Mesenchymal stem cell (in vitro differentiated cells and primary cell): Measurements from ENCODE around the gene OSBPL9.
A peak's percentile ranks its signal among the peaks of the same experiment; 100 is the strongest.

Experiments
- DNase-seq: peaks from one replicate; pipeline ENCODE4 v3.0.0-alpha.2; 2013
- H2AFZ ChIP-seq: one replicate; pipeline ENCODE4 v1.6.1; 2013; ENCODE audit warnings: low read depth, mild to moderate bottlenecking, control low read depth, inconsistent platforms, low read length, moderate library complexity
- H2AK5ac ChIP-seq: 2 replicates; pipeline ENCODE4 v1.6.1; 2013; ENCODE audit warnings: low read length, moderate library complexity, mild to moderate bottlenecking, inconsistent platforms; ENCODE audit not compliant: severe bottlenecking
- H2BK120ac ChIP-seq: one replicate; pipeline ENCODE4 v1.6.1; 2013; ENCODE audit warnings: low read depth, mild to moderate bottlenecking, inconsistent platforms, low read length, moderate library complexity
- H2BK12ac ChIP-seq, 2 experiments: one replicate each; pipeline ENCODE4 v1.6.1; 2013; ENCODE audit warnings: inconsistent platforms in 2 of 2, low read length in 2 of 2, mild to moderate bottlenecking in 2 of 2, moderate library complexity in 2 of 2, control low read depth in 1 of 2
- H2BK15ac ChIP-seq: one replicate; pipeline ENCODE4 v1.6.1; 2013; ENCODE audit warnings: mild to moderate bottlenecking, low read depth, inconsistent platforms; ENCODE audit not compliant: poor library complexity, severe bottlenecking
- H2BK5ac ChIP-seq: 2 replicates; pipeline ENCODE4 v1.6.1; 2013; ENCODE audit warnings: low read depth, mild to moderate bottlenecking, low read length, control low read depth, inconsistent platforms; ENCODE audit not compliant: poor library complexity, severe bottlenecking
- H3K14ac ChIP-seq, 2 experiments: one replicate each; pipeline ENCODE4 v1.6.1; 2013; ENCODE audit warnings: inconsistent platforms in 2 of 2, low read length in 2 of 2, control low read depth in 1 of 2, mild to moderate bottlenecking in 1 of 2, moderate library complexity in 1 of 2
- H3K18ac ChIP-seq, 2 experiments: one replicate each; pipeline ENCODE4 v1.6.1; 2013; ENCODE audit warnings: inconsistent platforms in 2 of 2, low read length in 2 of 2, control low read depth in 1 of 2, low read depth in 1 of 2, mild to moderate bottlenecking in 1 of 2
- H3K23ac ChIP-seq, 2 experiments: one replicate each; pipeline ENCODE4 v1.6.1; 2013; ENCODE audit warnings: inconsistent platforms in 2 of 2, low read length in 2 of 2, mild to moderate bottlenecking in 2 of 2, moderate library complexity in 2 of 2, control low read depth in 1 of 2
- H3K27ac ChIP-seq: 2 replicates; pipeline ENCODE4 v1.5.1; 2013; ENCODE audit warnings: mild to moderate bottlenecking, moderate library complexity, low read length, control low read depth, inconsistent platforms; ENCODE audit not compliant: poor library complexity, severe bottlenecking
- H3K27me3 ChIP-seq, 2 experiments: 2 replicates each; pipeline versions ENCODE4 v1.6.1 to v1.7.0; 2013; ENCODE audit warnings: low read length in 2 of 2, mild to moderate bottlenecking in 2 of 2, moderate library complexity in 2 of 2, control low read depth in 1 of 2, inconsistent platforms in 1 of 2; ENCODE audit not compliant: control insufficient read depth in 1 of 2, insufficient read depth in 1 of 2
- H3K36me3 ChIP-seq, 2 experiments: 2 replicates each; pipeline versions ENCODE4 v1.6.1 to v1.7.0; 2013; ENCODE audit warnings: low read length in 2 of 2, control low read depth in 1 of 2, inconsistent platforms in 1 of 2, low read depth in 1 of 2, mild to moderate bottlenecking in 1 of 2; ENCODE audit not compliant: insufficient read depth in 2 of 2, control insufficient read depth in 1 of 2
- H3K4ac ChIP-seq, 2 experiments: one replicate each; pipeline ENCODE4 v1.6.1; 2013; ENCODE audit warnings: inconsistent platforms in 2 of 2, low read length in 2 of 2, mild to moderate bottlenecking in 2 of 2, moderate library complexity in 2 of 2, control low read depth in 1 of 2, low read depth in 1 of 2
- H3K4me1 ChIP-seq: 2 replicates; pipeline ENCODE4 v1.6.1; 2013; ENCODE audit warnings: low read depth, low read length, control low read depth; ENCODE audit not compliant: control insufficient read depth, insufficient read depth
- H3K4me2 ChIP-seq: 2 replicates; pipeline ENCODE4 v1.6.1; 2013; ENCODE audit warnings: low read length, mild to moderate bottlenecking, inconsistent platforms; ENCODE audit not compliant: poor library complexity, severe bottlenecking
- H3K4me3 ChIP-seq, 2 experiments: 2 replicates each; pipeline versions ENCODE4 v1.5.1 to v1.7.0; 2013; ENCODE audit warnings: low read length in 2 of 2, mild to moderate bottlenecking in 2 of 2, control low read depth in 1 of 2, low read depth in 1 of 2; ENCODE audit not compliant: insufficient read depth in 1 of 2
- H3K79me1 ChIP-seq: replicated peaks from 2 replicates; pipeline ENCODE4 v1.6.1; 2013; ENCODE audit warnings: mild to moderate bottlenecking, control low read depth, low read length, inconsistent platforms; ENCODE audit not compliant: poor library complexity, severe bottlenecking
- H3K9ac ChIP-seq: 2 replicates; pipeline ENCODE4 v1.7.0; 2013; ENCODE audit warnings: mild to moderate bottlenecking, low read length, moderate library complexity
- H3K9me3 ChIP-seq: 2 replicates; pipeline ENCODE4 v1.7.0; 2013; ENCODE audit warnings: mild to moderate bottlenecking, low read length; ENCODE audit not compliant: control insufficient read depth
- H4K8ac ChIP-seq: one replicate; pipeline ENCODE4 v1.6.1; 2013; ENCODE audit warnings: inconsistent platforms, mild to moderate bottlenecking, low read length, moderate library complexity
- H4K91ac ChIP-seq: one replicate; pipeline ENCODE4 v1.6.1; 2013; ENCODE audit warnings: mild to moderate bottlenecking, low read length, inconsistent platforms
- WGBS: methylation state at CpG from one replicate; pipeline ENCODE4 v1.1.7; 2013; ENCODE audit warnings: mixed read lengths; 5-methylcytosine and 5-hydroxymethylcytosine counted together

The OSBPL9 gene

GRCh38 chr1:51749151-51749550 is 132.3 kb downstream of the OSBPL9 start:
- no peak overlapping the region for H2BK120ac ChIP-seq
- H3K9me3 ChIP-seq: no peaks in the 10 kb centered on the region
- H3K14ac ChIP-seq: no peak overlapping the region
- no peak overlapping the region for H3K27ac ChIP-seq
- H2BK12ac ChIP-seq: no peak overlapping the region
- H2AK5ac ChIP-seq: no peak overlapping the region
- H3K36me3 ChIP-seq: peaks cover 6 to 17% of the 10 kb centered on the region in 2 experiments
- no peak overlapping the region for H3K4ac ChIP-seq
- 100% methylated on average over 2 of the region's 3 CpGs for WGBS
- H2AFZ ChIP-seq: no peak overlapping the region
- no peak overlapping the region for H2BK5ac ChIP-seq
- no peak overlapping the region for H4K91ac ChIP-seq
- no peak overlapping the region for H3K4me2 ChIP-seq
- no peak overlapping the region for H3K18ac ChIP-seq
- no peak overlapping the region for H4K8ac ChIP-seq
- H3K9ac ChIP-seq: no peak overlapping the region
- H3K23ac ChIP-seq: no peak overlapping the region
- H3K79me1 ChIP-seq: peaks cover 19% of the 10 kb centered on the region
- no peak overlapping the region for H2BK15ac ChIP-seq
- H3K4me1 ChIP-seq: no peaks in the 10 kb centered on the region
- H3K4me3 ChIP-seq: no peak overlapping the region
- no peak for DNase-seq
- no peaks in the 10 kb centered on the region for H3K27me3 ChIP-seq

GRCh38 chr1:51750218-51750617 is 133.3 kb downstream of the OSBPL9 start:
- Histone ChIP-seq H2AK5ac (no peak overlapping the region), H3K4ac (no peak overlapping the region), H4K8ac (no peak overlapping the region), H3K4me2 (no peak overlapping the region), H2BK5ac (no peak overlapping the region), H3K9me3 (no peaks in the 10 kb centered on the region), H2BK12ac (no peak overlapping the region), H3K4me1 (no peaks in the 10 kb centered on the region), H3K79me1 (peaks cover 19% of the 10 kb centered on the region), H3K36me3 (peaks cover 6 to 17% of the 10 kb centered on the region in 2 experiments), H2BK15ac (no peak overlapping the region), H2BK120ac (no peak overlapping the region), H3K27me3 (no peaks in the 10 kb centered on the region), H3K27ac (no peak overlapping the region), H2AFZ (no peak overlapping the region), H3K14ac (no peak overlapping the region), H3K9ac (no peak overlapping the region), H3K18ac (no peak overlapping the region), H3K23ac (no peak overlapping the region), H4K91ac (no peak overlapping the region), H3K4me3 (no peak overlapping the region)
- WGBS: no CpG with 5 or more reads among the region's 3 CpGs
- peak; percentile 32 for DNase-seq

GRCh38 chr1:51750729-51751128 is 133.8 kb downstream of the OSBPL9 start:
- no peak overlapping the region for H2AK5ac ChIP-seq
- no peak overlapping the region for H2BK120ac ChIP-seq
- no peak overlapping the region for H2BK15ac ChIP-seq
- peaks cover 9 to 22% of the 10 kb centered on the region in 2 experiments for H3K36me3 ChIP-seq
- H3K4ac ChIP-seq: no peak overlapping the region
- WGBS: 96% methylated on average over 1 of the region's 1 CpG
- H3K23ac ChIP-seq: no peak overlapping the region
- H4K91ac ChIP-seq: no peak overlapping the region
- H4K8ac ChIP-seq: no peak overlapping the region
- no peak overlapping the region for H3K18ac ChIP-seq
- no peak overlapping the region for H2AFZ ChIP-seq
- H3K4me3 ChIP-seq: no peak overlapping the region
- H3K4me1 ChIP-seq: no peaks in the 10 kb centered on the region
- H3K27me3 ChIP-seq: no peaks in the 10 kb centered on the region
- H3K4me2 ChIP-seq: no peak overlapping the region
- H3K79me1 ChIP-seq: peaks cover 21% of the 10 kb centered on the region
- H3K9me3 ChIP-seq: no peaks in the 10 kb centered on the region
- no peak overlapping the region for H3K27ac ChIP-seq
- DNase-seq: peak; percentile 9
- no peak overlapping the region for H2BK5ac ChIP-seq
- no peak overlapping the region for H2BK12ac ChIP-seq
- H3K9ac ChIP-seq: no peak overlapping the region
- no peak overlapping the region for H3K14ac ChIP-seq

- Histone ChIP-seq H3K4me3 (no peak overlapping the region), H3K79me1 (peaks cover 21% of the 10 kb centered on the region), H4K91ac (no peak overlapping the region), H3K23ac (no peak overlapping the region), H3K36me3 (peaks cover 9 to 27% of the 10 kb centered on the region in 2 experiments), H3K27ac (no peak overlapping the region), H2BK120ac (no peak overlapping the region), H3K9ac (no peak overlapping the region), H4K8ac (no peak overlapping the region), H3K14ac (no peak overlapping the region), H3K27me3 (no peaks in the 10 kb centered on the region), H2BK5ac (no peak overlapping the region), H3K9me3 (no peaks in the 10 kb centered on the region), H2BK12ac (no peak overlapping the region), H3K4ac (no peak overlapping the region), H3K4me2 (no peak overlapping the region), H2AK5ac (no peak overlapping the region), H2BK15ac (no peak overlapping the region), H2AFZ (no peak overlapping the region), H3K4me1 (no peaks in the 10 kb centered on the region), H3K18ac (no peak overlapping the region)
- WGBS: 95% methylated on average over 10 of the region's 11 CpGs
- DNase-seq: no peak
These were observed 135.4 kb downstream of the OSBPL9 start for GRCh38 chr1:51752073-51752948.
